GM21447 (cell line): ENCODE measurements around the gene CYFIP1.

Experiments used
- ATAC-seq: cut with Tn5 transposase; IDR thresholded peaks from one replicate; pipeline ENCODE4 v1.9.1; 2021; ENCODE audit not compliant: unreplicated experiment

Gene CYFIP1

DNA sequence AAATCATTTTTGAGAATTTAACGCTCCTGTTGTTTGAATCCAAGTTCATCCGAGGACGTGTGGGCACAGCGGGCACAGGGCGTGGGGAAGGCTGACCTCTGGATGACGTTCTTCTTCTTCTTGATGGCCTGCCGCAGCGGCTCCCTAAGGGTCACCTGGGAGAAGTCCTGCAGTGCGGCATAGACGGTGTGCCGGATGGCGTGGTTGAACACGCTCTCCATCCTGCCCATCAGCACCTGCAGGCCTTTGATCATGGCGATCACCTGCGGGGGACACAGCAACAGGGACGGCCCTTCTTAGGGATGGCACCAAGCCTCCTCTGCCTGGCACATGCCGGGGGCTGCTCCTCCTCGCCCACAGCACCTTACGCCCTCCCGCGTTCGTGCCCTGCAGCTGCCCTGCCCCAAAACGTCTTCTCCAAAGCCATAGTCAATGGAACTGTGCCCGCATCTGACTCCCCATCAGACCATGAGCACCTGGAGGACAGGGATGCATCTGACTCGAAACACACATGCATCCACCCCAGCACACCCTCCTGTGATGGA lies 61.5 kb downstream of the CYFIP1 start:
- no peak for ATAC-seq

DNA sequence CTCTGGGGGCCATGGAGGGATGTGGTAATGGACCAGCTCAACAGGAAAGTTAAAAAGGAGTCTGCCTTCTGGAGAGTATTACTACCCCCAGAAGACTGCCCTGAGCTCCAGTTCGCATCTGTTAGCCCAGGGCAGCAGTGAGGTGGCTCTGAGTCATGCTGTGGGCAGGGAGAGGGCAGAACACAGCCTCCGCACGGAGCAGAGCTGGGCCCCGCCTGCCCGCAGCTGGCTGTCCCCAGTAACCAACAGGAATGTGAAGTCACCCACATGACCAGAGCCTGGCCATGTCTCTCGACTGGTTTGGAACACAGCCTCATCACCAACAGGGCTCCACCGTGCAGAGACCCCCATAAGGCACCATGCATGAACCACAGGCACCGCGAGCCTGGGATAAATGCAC lies 62.1 kb downstream of the CYFIP1 start:
- ATAC-seq, result no peak

DNA sequence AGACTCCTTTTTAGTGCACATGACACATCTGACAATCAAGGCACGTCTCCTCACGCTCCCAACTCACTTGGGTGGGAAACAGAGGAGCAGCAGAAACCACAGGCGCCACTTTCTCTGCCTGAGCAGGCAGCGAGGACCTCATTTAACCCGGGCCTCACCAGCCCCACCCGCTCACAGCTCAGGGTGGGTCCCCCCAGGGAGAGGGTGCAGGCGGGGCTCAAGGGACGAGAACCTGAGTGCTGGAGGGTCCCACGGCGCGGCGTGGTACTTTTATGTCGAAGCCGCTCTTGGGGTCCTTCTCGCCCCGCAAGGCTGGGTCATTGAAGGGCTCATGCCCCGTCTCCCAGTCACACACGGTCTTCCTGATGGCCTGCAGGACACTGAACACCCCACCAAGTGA lies 62.6 kb downstream of the CYFIP1 start:
- no peak for ATAC-seq

DNA sequence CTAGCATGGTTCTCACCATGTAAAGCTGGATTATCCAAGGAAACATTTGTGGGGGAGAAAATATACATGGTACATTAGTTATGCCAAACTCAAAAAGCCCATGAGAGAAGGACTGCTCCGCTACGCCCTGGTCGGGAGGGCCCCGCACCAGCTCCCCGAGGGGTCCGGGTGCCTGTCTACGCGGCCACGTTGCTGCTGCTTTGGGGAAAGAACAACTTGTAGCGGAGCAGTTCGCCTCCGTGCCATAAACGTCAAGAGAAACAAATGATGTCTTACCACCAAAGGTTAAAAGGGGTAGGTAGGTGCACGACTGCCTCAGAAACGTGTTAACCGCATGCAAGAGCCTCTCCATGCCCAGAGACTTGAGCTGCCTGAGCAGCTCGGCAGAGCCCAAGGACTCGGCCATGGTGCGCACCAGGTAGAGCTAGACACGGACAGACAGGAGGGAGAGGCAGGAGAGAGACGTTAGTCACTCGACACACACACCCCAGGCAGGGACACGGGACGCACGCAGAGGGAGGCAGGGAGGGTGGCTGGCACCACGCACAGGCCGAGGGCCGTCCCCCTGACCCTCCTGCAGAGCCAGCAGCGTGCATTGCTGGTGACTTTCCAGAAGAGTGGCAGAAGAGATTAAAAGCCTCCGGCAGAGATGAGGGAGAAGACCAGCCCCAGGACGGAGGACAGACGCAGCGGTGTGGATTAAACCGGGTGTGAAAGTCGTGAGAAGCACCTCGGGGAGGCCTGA lies 63.4 kb downstream of the CYFIP1 start:
- ATAC-seq, result no peak

DNA sequence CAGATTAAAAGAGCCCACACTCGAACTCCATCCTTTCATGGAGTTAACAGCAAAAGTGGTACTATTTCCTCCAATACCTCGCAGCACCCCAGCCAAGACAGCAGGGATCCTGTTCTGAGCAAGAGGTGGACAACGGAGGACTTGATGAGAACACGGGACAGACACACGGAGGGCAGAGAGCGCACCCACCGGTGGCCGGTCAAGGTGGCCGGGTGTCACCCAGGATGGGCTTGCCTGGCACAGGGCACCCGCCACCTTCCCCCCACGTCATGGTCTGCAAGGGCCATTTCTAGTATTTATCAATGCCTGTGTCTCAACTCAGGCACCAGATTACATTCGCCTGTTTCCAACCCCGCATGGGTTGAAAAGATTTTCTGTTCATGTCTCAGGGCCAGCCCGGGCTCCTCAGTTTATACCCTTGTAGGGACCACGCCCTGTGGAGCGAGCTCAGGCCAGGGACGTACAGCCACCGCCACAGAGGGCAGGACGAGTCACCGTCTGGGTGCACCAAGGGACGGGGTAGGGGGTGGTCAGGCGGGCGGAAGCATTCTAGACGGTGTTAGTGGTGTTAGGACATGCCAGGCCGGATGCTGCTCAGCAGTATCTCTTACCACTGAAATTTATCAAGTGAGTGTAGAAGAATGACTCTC lies 64.2 kb downstream of the CYFIP1 start:
- ATAC-seq, result no peak

DNA sequence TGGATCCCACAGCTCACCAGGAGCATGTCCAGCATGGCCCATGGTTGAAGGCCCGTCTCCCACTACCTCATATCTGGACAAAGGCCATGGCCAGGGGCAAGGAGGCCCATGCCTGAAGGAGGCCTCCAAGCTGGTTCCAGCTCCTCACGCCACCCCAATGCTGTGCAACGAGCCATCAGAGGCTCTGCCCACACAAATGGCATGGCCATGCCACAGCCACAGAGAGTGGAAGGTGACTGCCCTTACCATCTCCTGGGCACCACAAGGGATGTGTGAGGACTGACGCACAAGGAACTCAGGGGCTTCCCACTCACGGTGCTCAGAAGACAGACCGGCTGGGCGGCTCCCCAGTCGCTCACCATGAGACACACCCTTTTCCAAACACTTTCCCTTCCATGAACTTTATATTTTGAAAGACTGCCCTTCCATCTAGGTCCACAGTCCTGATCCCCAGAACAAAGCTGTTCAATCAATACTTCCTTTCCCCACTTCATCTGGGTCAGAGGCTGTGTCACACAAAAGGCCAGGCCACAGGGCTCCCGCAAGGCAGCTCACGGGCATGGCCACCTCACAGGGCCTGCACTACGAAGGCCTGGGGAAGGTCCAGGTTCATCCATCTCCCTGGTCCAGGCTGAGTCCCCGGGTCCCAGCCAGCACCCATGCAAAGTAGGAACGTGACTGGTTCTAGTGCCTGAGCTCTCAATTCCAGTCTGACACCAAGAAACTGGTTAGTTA lies 66.4 kb downstream of the CYFIP1 start:
- ATAC-seq, result no peak

DNA sequence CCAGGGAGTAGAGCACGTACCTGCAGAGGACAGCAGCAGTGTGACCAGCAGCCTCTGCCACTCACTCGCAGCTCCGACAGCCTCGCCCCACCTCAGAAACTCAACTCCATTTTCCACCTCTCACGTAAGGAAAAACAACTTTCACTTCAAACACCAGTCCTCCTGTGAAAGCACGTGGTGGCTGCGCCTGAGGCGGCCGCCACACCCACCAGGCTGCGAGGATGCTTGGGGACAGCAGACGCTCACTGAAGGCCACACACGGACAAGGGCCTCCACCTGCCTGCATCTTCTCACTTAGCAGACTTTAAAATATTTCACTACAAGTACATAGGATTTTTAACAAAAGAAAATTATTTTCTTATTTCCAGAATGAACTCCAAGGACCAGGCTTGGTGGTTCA lies 67.9 kb downstream of the CYFIP1 start:
- no peak for ATAC-seq

DNA sequence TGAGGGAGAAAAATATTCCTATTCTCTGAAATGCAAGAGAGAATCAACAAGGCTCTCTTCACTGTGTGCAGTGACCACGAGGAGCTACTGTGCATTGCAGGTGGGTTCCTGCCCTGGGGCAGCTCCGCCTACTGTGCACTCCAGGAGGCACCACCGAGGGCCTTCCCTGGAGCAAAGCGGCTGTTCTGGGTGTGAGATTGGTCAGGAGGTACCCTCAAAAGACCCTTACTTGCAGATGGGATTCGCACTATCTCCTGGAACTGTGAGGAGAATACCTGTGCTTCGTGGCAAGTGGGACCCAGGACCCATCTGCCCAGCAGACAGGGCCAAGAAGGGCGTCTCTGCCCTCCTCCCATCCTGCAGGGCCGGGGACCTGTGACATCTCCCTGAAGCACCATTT lies 68.9 kb downstream of the CYFIP1 start:
- no peak for ATAC-seq

DNA sequence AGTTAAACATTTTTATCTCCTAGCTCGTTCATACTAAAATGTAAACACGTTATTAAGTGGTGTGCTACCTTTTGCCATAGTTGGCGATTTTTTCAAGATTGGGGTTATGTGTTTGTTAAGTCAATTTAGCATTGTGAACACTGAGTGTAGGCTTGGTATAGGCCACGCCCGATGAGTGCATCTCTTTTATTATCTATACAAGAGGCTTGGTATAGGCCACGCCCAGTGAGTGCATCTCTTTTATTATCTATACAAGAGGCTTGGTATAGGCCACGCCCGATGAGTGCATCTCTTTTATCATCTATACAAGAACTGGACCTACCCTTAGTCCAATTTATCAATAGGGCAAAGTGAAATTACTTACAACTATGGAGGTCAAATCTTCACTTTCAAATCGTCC lies 71.3 kb downstream of the CYFIP1 start:
- no peak for ATAC-seq

DNA sequence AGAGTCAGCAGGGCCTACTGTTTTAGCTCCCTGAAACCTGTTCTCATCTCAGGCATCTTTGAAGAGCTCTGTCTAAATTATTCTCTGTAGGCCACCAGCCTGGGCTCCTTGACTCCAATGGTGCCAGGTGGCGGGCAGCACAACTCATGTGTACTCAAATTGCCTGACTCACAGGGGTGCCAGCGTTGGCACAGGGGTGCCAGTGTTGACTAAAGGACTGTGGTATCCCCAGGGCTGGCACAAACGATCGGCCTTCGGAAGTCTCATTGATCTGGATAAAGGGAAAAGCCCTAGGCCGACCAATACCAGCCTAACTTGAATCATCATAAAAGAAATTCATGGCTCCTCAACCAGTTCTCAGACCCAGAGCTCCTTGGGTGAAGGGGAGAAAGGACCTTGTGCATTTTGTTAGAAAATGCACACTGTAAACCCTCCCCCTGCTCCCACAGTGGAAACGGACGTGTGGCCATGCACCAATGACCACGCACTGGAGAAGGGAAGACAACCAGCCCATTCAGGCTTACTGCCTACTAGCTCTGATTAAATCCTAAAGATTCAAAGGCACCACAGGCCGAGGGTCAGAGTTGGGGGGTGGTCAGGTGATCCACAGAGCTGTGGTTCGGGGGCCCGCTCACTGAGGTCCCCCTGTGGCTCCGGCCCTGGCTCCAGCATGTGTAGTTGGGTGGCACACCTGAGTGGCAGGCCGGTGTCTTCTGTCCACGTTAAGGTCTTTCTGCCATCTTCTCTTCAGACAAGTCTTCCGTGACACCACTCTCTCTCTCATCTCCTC lies 72.8 kb downstream of the CYFIP1 start:
- no peak for ATAC-seq

DNA sequence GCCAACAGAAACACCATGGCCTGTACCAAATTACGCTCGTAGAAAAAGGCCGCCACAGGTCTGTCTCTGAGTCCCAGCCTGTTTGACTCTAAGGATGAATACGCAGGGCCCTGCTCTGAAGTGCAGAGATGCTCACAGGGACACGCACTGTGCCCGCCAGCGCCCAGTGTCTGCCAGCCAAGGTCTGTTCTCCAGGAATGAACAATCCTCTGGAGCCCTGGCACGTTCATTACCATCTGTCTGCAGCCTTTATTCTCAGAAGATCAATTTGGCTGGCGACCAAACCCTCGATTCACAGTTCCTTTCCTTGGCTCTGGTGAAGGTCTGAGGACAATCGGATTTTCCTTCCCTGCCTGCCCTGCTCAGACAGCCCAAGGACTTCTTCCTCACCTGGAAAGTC lies 75.4 kb downstream of the CYFIP1 start:
- ATAC-seq, result no peak

DNA sequence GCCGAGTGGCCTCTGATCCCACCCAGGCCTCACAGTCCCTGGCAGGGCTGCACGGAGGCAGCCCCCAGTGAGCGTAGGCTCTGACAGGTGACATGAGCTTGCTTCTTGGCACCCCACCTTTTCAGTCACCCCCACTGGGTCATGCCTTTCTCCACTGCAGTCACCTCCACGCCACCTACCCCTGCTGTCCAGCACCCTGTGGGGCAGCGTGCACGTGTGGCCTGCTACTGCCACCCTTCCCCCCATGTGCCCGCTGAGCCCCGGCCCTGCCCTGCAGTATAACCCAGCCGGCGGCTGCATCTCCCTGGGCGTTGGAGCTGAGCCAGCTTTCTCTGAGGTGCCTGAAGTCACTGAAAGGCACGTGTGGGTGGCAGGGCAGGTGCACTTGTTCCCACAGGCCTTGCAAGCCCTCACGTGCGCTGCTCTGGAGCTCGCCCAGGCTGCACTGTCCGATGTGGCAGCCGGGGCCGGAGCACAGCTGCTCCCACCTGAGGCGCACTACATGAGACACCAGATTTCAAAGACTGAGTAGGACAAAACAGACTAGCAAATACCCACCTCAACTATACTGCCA lies 76.1 kb downstream of the CYFIP1 start:
- no peak for ATAC-seq

DNA sequence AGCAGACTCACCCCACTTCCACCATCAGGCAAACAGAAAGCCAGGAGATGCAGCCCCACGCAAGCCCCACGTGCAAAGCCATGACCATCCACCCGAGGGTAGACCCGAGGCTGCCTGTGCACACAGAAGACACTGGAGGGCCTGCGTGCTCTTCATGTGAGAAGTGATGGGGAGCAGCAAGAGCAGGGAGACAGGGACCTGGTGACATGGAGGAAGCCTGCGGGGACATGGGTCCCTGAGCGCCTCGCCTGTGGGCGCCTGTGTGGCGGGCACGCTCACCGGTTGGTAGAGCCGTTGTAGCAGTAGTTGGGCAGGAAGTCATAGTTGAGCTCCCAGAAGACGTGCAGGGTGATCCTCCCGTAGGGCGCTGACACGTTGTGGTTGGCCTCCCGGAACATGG lies 76.7 kb downstream of the CYFIP1 start:
- ATAC-seq, result no peak

DNA sequence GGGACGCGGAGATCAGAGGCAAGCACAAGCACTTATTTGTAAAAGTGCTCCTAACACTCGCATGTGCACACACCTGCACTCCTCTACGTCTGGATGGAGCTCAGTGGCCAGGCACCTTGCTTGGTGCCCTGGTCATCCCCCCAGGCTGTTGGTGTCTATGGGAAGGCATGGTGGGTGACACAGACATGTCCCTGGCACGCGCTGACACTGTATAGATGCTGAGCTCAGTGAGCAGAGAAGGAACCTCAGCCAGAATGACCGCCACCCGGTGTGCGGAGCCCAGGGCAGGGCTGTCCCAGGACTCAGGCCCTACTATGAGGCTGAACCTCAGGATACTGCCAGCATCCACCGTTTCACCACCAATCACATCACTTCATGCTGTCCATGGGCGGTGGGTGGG lies 77.2 kb downstream of the CYFIP1 start:
- no peak for ATAC-seq

DNA sequence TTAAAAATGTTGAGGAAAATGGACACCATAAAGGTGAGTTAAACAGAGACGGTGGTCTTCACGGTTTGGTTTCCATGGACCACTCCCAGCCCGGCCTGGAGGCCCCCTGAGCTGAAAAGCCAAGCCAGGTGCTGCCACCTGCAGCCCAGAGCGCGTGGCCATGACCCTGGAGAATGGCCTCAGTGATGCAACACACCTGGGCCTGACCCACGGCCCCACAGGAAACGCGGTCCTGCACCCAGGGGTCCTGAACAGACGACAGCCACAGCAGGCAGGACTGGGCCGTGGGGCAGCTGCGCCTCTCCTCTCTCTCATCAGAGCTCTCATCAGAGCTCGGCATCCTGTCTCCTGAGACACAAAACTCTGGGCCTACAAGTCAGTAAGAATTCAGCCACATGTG lies 77.6 kb downstream of the CYFIP1 start:
- no peak for ATAC-seq

DNA sequence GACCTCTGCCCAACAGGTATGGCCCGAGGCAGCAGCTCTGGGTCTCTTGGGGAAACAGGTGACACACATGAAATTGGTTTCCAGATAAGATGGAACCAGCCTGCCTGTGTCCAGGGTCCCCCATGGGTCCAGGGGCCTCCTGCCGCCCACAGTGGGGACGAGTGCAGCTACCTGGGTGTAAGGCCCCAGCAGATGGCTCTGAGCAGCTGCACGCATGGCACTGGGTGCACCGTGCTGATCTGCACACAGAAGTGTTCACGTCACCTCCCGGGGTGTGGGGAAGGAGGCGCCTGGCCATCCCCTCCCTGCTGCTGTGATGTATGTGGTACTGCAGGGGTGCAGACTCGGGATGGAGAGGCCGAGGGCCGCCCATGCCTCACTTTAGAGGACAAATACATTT lies 78.1 kb downstream of the CYFIP1 start:
- ATAC-seq, result no peak

DNA sequence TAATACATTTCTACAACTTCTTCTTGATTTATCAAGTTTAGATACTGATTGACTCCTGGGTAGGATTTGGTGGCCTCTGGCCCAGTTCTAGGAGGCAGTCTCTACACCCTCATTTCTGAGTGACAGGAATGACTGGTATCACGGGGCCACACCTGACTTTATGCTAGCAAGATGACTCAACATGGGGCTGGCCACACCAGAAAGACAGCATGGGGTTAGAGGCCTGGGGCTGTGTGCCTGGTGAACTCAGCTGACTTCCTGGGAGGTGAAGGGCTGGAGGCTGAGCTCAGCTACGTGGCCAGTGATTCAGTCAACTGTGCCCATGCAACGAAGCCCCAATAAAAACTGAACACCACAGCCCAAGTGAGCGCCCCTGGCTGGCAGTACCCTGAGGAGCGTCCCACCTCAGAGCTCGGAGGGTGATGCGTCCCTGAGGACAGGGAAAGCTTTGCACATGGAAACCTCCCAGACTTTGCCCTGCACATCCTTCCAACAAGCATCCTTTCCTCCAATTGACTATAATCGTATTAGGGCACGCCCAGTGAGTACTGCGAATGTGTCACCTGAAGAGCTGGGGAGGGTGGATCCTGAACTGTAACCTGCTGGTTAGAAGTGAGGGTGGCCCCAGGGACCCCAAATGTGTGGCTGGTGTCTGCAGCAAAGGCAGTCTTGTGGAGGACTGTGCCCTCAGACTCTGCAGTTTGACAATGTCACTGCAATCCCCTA lies 84.5 kb downstream of the CYFIP1 start:
- ATAC-seq, result peak; percentile 83

DNA sequence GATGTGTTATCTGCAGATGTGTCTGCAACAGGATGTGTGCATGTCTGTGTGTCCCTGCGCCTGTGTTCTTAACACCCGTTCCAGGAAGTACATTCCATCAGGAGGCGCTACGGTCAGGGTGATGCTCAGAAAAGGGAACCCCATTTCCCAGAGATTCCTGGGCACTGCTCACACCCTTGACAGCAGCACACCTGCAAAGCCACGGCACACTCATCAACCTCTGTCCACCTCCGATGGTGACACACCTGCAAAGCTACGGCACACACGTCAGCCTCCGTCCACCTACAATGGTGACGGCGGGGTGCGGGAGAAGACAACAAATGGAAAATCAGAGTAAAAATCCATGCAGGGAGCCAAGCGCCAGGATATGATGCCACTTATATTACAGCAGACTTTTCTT lies 86.3 kb downstream of the CYFIP1 start:
- no peak for ATAC-seq

DNA sequence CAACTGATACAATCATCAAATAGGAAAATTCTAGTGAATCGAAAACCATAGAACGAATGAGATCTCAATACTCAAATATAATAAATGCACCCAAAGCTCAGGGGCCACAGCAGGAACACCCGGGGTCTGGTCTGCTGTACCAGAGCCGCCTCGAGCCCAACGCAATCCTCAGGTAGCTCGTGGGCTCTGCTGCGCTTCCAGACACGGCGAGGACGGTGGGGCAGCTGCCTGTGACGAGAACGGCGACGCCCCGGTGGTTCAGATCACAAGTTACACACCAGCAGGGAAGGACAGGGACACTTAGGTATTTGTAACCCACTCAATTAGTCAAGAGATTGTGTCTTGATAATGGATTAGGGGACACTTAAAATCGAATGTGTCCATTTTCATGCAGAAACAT lies 87.1 kb downstream of the CYFIP1 start:
- no peak for ATAC-seq

DNA sequence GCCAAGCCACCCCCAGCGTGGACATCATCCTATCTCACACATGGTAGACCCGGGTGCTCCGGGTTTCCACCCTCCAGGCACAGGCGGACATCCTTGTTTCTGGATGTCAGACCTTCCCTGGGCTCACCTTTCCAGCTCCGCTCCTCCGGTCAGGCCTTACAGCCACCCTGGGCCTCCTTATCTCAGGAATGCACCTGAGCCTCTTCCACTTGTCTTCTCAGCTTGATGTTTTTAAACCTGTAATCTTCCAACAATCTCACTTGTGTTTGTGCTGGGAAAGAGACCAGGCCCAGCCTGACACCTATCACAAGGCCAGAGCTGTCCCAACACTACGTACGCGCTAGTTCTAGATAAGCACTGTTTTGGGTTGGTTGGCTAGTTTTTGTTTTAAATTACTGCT lies 87.8 kb downstream of the CYFIP1 start:
- no peak for ATAC-seq
